Bronchial epithelial cell (primary cell): ENCODE measurements around the gene STAT5B. TPM values are rescaled to one million over a fixed set of nuclear protein-coding genes. Genes with fewer than 3 reads are reported as not detected.
"Not testable (repeated sequence)": the region's sequence is repeated elsewhere in the genome, so short reads cannot be mapped to it uniquely, and the experiment has no call there.

ENCODE experiments used
- DNase-seq: peaks from one replicate; pipeline ENCODE4 v3.0.0-alpha.2; 2010; ENCODE audit warnings: low read depth
- FAIRE-seq: peaks from 2 replicates; lab custom pipeline; 2011; peaks lifted over from hg19 to GRCh38; lab: Jason Lieb, UNC
- H3K27me3 ChIP-seq: 2 replicates; pipeline ENCODE4 v1.5.1; 2011; ENCODE audit warnings: low read length; ENCODE audit not compliant: control insufficient read depth, insufficient read depth
- H3K36me3 ChIP-seq: 2 replicates; pipeline ENCODE4 v1.5.1; 2011; ENCODE audit warnings: low read length; ENCODE audit not compliant: control insufficient read depth, insufficient read depth
- H3K4me3 ChIP-seq: 2 replicates; pipeline ENCODE4 v1.5.1; 2011; ENCODE audit warnings: mild to moderate bottlenecking, low read depth, low read length, control low read depth
- CTCF ChIP-seq: IDR thresholded peaks from 2 replicates; pipeline ENCODE4 v1.5.1; 2011; ENCODE audit warnings: mild to moderate bottlenecking, moderate library complexity, low read length, control low read depth, inconsistent platforms; ENCODE audit not compliant: insufficient read depth, severe bottlenecking
- total RNA-seq: library from RNA; depleted of rRNA; stranded (reverse); fragments of >200 nt; gene quantifications from 2 replicates; pipeline ENCODE4 v1.2.1, GENCODE V29; 2014

STAT5B gene
- total RNA-seq: 11.6 and 12.2 TPM in 2 replicates

GRCh38 chr17:42276359-42276608 is at the start of gene STAT5B:
Gene STAT5B (minus strand): TSS chr17:42276391. CDS start chr17:42232127, 44,264 bp downstream.
- Histone ChIP-seq H3K27me3 (no peaks in the 10 kb centered on the region), H3K36me3 (no peaks in the 10 kb centered on the region), H3K4me3 (peak within 1 kb of the TSS; percentile 64)
- peak; percentile 13 for DNase-seq
- FAIRE-seq: no peak
- TF ChIP-seq CTCF: no peak

GRCh38 chr17:42325026-42325425 is 48.8 kb upstream of the STAT5B start:
- no peak overlapping the region for H3K4me3 ChIP-seq
- peak; percentile 17 for TF ChIP-seq CTCF
- H3K36me3 ChIP-seq: peaks cover 19% of the 10 kb centered on the region
- FAIRE-seq: no peak
- no peaks in the 10 kb centered on the region for H3K27me3 ChIP-seq
- peak; percentile 92 for DNase-seq

- no peak for FAIRE-seq
- no peak for DNase-seq
- no peak for TF ChIP-seq CTCF
- Histone ChIP-seq H3K27me3 (no peaks in the 10 kb centered on the region), H3K4me3 (no peak overlapping the region), H3K36me3 (peaks cover 28% of the 10 kb centered on the region)
These were observed 47.1 kb upstream of the STAT5B start for GRCh38 chr17:42323268-42323773.

- DNase-seq (peak; percentile 80), FAIRE-seq (no peak)
- TF ChIP-seq CTCF: peak; percentile 100
- Histone ChIP-seq H3K27me3 (no peaks in the 10 kb centered on the region), H3K4me3 (no peak overlapping the region), H3K36me3 (peaks cover 31% of the 10 kb centered on the region)
These were observed 46.4 kb upstream of the STAT5B start for GRCh38 chr17:42322382-42323267.

- no peak overlapping the region for H3K4me3 ChIP-seq
- H3K36me3 ChIP-seq: peaks cover 37% of the 10 kb centered on the region
- DNase-seq (no peak), FAIRE-seq (no peak)
- TF ChIP-seq CTCF: no peak
- no peaks in the 10 kb centered on the region for H3K27me3 ChIP-seq
These were observed 45.4 kb upstream of the STAT5B start for GRCh38 chr17:42321555-42321954.

GRCh38 chr17:42317967-42318366 is 41.8 kb upstream of the STAT5B start:
- not testable (repeated sequence) for H3K27me3 ChIP-seq, DNase-seq, FAIRE-seq, H3K4me3 ChIP-seq
- peaks cover 31% of the 10 kb centered on the region for H3K36me3 ChIP-seq
